OCI-LY1 (cell line): ENCODE measurements around the gene SDK1.

ENCODE experiments used
- EZH2 ChIP-seq: fragments of 200-600 bp; sonication (generic), shearing (Covaris generic); IDR thresholded peaks from 2 replicates; pipeline ENCODE4 v1.8.0; 2017; ENCODE audit warnings: borderline replicate concordance, mixed run types, mild to moderate bottlenecking, antibody characterized with exemption, low read length, moderate library complexity, mixed read lengths
- TF ChIP-seq, protein P1 (sequence below): fragments of 200-600 bp; sonication (generic), shearing (Covaris generic); IDR thresholded peaks from 2 replicates; pipeline ENCODE4 v1.5.1; 2017; ENCODE audit warnings: mild to moderate bottlenecking, antibody characterized with exemption, low read length, moderate library complexity, mixed read lengths

DNA sequence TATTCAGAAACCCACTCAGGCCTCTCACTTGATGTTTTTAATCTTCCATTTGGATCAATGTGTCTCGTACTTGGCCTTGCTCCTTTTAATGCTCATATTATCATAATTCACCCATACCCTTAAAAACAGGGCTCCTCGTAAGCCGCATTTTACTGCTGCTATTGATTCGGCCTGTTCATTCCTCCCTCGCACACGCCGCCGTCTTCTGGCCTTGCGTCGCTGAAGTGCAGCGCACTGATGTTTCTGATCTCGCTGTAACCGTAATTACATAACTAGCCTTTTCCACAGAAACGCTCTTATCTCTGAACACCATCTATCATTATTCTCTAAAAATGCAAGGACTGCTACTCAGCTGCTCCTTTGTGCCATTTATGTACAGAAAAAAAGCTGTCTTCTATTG, 836.5 kb downstream of the SDK1 start:
- TF ChIP-seq, protein P1, sequence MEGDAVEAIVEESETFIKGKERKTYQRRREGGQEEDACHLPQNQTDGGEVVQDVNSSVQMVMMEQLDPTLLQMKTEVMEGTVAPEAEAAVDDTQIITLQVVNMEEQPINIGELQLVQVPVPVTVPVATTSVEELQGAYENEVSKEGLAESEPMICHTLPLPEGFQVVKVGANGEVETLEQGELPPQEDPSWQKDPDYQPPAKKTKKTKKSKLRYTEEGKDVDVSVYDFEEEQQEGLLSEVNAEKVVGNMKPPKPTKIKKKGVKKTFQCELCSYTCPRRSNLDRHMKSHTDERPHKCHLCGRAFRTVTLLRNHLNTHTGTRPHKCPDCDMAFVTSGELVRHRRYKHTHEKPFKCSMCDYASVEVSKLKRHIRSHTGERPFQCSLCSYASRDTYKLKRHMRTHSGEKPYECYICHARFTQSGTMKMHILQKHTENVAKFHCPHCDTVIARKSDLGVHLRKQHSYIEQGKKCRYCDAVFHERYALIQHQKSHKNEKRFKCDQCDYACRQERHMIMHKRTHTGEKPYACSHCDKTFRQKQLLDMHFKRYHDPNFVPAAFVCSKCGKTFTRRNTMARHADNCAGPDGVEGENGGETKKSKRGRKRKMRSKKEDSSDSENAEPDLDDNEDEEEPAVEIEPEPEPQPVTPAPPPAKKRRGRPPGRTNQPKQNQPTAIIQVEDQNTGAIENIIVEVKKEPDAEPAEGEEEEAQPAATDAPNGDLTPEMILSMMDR: no peak
- TF ChIP-seq EZH2: no peak
